Measurements from ENCODE around the gene ANO1.
"Not testable (repeated sequence)": the region's sequence is repeated elsewhere in the genome, so short reads cannot be mapped to it uniquely, and the experiment has no call there.

ANO1 gene

DNA sequence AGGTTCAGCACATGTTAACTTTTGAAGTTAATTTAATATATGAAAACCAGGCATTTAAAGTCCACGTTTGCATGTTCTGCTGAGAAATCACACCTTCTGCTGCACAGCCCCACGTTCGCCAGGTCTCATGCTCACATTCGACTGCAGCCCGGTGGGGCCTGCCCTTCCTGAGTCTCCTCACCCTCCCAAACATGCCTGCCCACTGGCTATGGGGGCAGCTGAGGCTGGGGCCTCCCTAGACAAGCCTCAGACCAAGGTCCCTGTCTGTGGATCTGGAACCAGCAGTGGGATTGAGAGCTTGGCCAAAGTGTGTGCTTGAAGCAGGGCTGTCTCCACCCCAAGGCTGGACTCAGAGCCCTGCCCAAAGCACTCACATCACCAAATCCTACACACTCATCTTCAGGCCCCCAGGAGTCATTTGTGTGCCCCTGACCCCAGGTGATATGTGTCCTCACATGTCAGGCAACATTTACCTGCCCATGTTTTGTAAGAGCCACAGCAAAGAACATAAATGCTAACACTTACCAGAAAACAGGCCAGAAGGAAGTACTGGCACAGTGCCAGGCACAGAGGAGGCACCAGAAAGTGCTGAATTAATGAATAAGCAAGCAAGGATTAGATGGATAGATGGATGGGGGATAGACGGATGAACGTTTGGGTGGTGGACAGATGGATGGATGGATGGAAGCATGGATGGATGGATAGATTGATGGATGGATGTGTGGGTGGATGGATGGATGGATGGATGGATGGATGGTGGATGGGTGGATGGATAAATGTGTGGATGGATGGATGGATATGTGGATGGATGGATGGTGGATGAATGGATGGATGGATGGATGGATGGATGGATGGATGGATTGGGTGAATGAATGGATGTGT is 115.5 kb downstream of the ANO1 start:
- no peak for DNase-seq

DNA sequence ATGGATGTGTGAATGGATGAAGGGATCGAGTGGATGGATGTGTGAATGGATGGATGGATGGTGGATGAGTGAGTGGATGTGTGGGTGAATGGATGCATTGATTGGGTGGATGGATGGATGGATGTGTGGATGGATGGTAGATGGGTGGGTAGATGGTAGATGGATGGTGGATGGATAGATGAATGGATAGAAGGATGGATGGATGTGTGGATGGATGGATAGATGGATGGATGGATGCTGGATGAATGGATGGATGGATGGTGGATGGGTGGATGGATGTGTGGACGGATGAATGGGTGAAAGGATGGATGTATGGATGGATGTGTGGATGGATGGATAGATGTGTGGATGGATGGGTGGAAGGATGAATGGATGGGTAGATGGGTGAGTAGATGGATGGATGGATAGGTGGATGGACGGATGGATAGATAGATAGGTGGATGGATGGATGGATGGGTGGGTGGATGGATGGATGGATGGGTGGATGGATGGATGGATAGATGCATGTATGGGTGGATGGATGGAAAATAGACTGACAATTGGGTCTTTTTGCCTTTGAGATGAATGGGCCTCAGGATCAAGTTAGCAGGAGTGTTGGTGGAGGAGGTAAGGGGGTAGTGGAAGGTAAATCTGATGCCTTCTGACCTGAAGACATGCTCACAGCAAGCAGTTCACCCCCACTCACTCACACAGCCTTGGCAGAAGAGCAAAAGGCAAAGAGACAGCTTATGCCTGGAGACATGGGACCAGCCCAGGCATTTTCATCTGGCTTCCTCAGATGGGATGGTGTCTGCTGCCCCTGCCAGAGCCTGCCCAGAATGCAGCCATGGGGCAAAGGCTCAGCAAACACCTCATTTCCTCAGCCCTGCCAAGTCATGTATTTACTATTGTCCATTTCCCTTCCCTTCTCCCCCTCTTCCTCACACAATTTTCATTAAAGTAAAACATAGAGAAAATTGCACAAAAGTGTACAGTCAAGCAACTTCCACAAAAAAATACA is 117.0 kb downstream of the ANO1 start:
- no peak for DNase-seq

DNA sequence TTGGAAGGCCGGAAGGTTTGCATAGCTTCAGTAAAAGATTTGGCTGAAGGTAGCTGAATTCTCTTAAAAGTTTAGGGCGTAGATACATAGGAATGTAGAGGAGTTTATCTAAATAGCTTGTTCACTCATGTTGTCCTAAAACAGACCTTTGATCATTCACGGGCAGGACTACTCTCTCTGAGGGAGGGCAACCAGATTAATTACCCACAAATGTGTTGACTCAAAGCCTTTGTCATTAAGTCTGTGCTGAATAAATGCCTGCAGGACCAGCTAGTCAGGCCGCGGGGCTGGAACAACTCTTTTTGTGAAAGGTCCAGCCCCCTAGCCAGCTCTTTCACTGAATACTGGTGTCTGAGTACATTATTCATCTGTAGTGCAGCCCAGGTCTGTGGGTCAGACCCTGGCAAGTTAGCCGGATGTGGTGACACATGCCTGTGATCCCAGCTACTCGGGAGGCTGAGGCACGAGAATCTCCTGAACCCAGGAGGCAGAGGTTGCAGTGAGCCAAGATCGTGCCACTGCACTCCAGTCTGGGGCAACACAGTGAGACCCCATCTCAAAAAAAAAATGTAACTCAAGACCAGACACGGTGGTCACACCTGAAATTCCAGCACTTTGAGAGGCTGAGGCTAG is 122.2 kb downstream of the ANO1 start:
- DNase-seq, result no peak

DNA sequence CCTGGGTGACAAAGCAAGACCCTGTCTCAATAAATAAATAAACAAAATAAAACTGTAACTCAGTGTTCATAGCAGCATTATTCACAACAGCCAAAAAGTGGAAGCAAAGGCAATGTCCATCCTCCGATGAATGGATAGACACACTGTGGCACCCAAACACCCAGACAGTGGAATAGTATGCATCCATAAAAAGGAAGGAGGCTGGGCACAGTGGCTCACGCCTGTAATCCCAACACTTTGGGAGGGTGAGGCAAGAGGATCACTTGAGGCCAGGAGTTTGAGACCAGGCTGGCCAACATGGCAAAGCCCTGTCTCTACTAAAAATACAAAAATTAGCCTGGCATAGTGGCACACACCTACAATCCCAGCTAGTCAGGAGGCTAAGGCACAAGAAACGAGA is 122.9 kb downstream of the ANO1 start:
- not testable (repeated sequence) for DNase-seq

DNA sequence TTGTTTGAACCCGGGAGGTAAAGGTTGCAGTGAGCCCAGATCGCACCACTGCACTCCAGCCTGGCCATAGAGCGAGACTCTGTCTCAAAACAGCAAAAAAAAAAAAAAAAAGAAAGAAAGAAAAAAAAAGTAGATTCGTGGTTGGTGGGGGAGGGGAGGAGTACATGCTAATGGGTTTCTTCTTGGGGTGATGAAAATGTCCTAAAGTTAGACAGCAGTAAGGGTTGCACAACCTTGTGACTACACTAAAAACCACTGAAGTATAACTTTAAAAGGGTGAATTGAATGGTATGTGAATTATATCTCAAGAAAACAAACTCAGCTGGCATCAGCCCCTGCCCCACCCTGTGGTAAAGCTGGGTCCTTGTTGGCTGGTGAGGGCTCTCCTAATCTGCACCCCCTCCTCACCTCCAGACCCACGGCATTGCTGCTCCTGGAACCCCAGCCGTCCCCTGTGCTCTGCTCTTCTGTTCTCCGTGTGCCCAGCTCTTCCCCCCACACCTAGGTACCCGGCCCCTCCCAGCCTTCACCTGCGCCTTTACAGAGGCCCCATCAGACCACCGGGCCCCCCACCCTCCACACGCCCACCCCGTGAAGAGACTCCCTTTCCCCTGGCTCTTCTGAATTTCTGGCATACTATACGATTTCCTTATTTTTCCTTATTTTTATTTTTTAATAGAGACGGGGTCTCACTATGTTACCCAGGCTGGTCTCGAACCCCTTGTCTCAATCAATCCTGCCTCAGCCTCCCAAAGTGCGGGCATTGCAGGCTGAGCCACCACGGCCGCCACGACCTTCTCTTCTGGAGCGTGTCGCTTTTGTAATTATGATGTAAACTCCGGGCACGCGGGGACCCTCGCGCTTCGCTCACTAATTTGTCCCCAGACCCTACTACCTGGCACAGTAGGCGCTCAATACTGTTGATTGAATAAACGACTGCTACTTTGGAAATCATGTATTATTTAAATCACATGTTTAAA is 124.1 kb downstream of the ANO1 start:
- DNase-seq, result no peak

DNA sequence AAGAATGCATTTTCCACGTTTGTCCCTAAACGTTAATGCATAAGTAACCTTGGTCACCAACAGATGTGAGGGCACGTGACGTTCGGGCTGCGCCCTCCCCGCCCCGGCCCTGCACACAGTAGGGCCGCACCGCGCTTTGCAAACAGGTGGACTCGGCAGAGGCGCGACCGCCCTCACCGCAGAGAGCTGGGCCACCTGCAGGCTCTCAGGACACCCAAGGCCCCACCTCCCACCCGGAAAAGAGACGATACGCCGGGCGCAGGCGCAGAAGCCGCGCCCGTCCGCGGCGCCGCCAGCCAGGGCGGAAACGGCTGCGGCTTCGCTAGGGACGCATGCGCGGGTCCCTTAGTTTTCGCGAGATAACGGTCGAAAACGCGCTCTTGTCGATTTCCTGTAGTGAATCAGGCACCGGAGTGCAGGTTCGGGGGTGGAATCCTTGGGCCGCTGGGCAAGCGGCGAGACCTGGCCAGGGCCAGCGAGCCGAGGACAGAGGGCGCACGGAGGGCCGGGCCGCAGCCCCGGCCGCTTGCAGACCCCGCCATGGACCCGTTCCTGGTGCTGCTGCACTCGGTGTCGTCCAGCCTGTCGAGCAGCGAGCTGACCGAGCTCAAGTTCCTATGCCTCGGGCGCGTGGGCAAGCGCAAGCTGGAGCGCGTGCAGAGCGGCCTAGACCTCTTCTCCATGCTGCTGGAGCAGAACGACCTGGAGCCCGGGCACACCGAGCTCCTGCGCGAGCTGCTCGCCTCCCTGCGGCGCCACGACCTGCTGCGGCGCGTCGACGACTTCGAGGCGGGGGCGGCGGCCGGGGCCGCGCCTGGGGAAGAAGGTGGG is 125.0 kb downstream of the ANO1 start, which contains the start of gene FADD:
Gene FADD, plus strand, starts transcription at position 377 of the 831 bp plus-strand sequence. Its CDS starts 164 bp downstream, at position 541.
- DNase-seq, result peak; percentile 94

DNA sequence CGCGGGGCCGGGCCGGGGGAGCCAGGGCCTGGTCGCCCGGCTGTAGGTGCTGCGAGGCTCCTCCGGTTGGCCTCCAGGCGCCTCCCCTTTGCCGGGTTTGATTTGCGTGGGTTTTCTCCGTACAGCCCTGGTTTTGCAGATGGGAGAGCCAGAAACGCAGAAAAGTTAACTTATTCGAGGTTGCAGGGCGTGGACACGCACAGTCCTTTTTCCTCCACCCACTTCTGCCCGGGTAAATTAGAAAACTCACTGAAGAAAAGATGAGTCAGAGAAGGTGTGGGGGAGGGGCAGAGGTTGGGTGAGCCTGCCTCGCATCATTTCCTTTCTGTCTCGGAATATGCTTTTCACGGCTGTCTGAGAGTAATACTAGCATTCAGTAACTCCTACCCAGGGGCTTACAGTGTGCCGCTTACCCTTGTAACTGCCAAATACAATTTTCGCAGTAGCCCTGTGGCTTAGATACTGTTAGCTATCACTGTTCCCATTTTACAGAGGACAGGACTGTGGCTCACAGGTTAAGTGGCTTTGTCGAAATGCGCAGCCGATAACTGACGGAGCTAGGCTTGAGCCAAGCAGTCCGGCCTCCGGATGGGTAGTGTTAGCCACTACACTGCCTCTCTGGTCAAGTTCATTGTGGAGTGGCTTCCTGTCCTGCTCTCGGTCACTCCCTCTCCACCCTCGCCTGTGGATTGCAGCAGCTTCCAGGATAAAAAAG is 125.8 kb downstream of the ANO1 start:
- DNase-seq, result peak; percentile 90

DNA sequence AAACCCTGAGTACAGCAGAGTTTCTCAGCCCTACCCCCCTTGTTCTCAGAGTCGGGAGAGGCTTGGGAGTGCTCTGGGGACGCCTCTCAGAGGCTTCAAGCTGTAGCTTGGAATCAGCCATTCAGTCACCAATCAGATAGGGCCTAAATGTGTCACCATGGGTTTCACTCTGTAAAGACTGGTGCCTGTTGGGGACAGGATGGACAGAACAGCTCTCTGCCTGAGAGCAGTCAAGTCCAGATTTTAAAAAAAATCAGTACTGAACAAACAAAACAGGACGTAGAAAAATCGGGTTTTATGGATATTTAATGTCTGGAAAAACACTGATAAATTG is 126.3 kb downstream of the ANO1 start:
- DNase-seq, result peak; percentile 9

DNA sequence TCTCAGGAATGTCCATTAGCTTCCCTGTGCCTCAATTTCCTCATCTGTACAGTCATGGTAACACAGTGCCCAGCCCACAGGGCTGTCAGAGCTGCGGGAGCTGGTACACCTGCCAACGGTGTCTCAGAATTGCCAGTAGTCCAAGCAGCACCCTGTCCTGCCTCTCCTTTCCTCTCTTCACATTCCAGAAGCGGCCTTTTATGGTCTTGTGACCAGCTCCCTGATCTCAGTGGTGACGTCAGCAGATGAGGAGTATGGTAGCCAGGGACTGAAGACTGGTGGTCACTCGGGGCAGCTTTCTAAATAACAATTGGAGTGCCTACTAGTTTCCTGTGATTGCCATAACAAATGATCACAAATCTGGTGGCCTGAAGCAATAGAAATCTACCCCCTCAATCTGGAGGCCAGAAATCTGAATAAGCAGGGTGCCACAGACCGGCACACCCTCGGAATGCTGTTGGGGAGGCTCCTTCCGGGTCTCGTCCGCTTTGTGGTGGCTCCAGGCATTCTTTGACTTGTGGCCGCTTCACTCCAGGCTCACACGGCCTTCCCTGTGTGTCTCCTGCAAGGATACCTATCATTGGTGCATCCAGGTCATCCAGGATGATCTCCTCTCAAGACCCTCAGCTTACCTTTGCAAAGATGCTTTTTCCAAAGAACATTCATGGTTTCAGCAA is 127.1 kb downstream of the ANO1 start:
- no peak for DNase-seq

DNA sequence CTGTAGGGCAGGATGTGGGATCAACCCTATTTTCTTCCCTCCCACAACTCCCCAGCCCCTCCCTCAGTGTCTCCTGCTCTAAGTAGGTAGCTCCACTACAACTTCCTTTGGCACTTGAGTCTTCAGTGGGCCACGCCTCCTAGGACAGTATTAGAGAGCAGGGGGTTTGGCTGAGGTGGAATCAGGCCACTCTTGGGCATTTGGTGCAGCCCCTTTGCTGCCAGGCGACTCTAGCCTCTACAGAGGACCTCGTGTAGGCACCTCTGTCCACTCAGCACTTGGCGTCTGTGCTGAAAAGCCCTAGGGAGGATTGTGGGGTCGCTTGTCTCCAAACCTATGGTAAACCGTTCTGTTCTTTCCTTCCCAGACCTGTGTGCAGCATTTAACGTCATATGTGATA is 127.6 kb downstream of the ANO1 start:
- no peak for DNase-seq

DNA sequence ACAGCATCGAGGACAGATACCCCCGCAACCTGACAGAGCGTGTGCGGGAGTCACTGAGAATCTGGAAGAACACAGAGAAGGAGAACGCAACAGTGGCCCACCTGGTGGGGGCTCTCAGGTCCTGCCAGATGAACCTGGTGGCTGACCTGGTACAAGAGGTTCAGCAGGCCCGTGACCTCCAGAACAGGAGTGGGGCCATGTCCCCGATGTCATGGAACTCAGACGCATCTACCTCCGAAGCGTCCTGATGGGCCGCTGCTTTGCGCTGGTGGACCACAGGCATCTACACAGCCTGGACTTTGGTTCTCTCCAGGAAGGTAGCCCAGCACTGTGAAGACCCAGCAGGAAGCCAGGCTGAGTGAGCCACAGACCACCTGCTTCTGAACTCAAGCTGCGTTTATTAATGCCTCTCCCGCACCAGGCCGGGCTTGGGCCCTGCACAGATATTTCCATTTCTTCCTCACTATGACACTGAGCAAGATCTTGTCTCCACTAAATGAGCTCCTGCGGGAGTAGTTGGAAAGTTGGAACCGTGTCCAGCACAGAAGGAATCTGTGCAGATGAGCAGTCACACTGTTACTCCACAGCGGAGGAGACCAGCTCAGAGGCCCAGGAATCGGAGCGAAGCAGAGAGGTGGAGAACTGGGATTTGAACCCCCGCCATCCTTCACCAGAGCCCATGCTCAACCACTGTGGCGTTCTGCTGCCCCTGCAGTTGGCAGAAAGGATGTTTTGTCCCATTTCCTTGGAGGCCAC is 128.3 kb downstream of the ANO1 start:
- no peak for DNase-seq

DNA sequence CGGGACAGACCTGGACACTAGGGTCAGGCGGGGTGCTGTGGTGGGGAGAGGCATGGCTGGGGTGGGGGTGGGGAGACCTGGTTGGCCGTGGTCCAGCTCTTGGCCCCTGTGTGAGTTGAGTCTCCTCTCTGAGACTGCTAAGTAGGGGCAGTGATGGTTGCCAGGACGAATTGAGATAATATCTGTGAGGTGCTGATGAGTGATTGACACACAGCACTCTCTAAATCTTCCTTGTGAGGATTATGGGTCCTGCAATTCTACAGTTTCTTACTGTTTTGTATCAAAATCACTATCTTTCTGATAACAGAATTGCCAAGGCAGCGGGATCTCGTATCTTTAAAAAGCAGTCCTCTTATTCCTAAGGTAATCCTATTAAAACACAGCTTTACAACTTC is 128.9 kb downstream of the ANO1 start:
- DNase-seq, result no peak

DNA sequence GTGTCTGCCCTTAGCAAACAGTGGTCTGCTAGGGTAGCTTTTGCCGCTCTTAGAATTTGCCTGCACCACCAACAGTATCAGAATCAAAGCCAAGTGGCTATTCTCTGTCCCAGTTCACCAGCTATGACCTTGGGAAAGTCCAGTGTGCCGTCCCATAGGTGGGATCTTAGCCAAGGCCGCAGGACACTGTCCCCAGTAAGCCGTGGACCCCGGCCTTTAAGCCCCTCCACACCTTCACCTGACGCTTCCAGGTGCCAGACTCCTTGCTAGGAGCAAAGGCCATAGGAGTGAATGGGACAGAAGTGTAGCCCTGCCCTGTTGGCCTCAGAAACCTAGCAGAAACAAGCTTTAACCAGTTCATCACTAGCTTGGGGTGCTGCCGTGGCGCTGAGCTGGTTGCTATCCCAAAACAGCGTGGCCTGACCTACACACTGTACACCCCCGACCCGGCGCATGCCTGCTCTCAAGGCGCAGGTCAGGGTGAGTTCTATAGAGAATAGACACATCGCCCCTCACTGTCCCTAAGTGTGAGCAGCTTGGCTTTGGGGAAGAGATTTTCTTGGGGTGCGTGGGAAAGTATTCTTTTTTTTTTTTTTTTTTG is 129.5 kb downstream of the ANO1 start:
- DNase-seq, result no peak

DNA sequence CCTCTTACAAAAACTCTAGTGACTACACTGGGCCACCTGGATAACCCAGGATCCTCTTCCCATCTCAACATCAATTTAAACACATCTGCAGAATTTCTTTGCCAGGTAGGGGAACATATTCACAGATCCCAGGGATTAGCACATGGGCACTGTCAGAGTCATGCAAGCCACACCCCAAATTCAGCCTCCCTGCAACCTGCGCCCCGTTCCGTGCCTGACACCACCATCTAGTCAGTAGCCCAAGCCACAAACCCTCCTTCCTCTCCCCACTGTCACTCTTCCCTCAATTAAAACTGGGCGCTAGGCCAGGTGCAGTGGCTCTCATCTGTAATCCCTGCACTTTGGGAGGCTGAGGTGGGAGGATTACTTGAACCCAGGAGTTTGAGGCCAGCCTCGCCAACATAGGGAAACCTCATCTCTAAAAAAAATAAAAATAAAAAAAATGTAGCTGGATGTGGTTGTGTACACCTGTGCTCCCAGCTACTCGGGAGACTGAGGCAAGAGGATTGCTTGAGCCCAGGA is 131.3 kb downstream of the ANO1 start:
- DNase-seq, result no peak

DNA sequence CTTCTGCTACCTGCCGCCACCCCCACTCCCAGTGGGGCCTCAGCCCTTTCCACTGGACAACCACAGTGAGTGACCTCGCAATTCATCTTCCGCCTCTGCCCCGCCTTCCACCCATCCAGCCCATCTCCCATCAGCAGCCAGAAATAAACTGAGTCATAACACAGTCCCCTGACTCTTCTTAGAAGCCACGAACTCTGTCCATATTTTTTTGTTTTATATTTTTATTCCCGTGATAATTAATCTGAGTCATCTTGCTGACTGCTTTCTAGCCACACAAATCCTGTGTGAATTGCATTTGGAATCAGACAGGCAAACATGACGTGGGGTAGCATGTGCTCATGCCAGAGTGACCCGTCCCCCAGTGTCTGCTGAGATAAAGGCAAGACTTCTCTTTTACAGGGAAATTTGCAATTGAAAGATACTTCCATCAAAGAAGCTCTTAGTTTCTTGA is 132.0 kb downstream of the ANO1 start:
- DNase-seq, result no peak

DNA sequence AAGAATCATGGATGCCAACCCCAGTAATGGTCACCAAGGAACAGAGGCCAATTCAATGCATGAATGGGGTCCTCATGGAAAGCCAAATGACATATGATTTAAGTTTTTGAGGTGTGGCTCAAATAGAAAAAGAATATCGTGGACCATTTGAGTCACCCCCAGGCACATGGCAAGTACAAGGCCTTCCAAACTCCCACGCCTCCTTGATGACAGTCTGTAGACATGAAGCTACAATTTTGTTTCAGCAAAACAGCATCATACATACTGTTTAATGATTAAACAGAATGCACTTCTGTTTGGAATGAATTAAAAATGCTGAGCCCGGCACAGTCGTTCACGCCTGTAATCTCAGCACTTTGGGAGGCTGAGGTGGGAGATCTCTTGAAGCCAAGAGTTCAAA is 132.4 kb downstream of the ANO1 start:
- DNase-seq, result no peak

DNA sequence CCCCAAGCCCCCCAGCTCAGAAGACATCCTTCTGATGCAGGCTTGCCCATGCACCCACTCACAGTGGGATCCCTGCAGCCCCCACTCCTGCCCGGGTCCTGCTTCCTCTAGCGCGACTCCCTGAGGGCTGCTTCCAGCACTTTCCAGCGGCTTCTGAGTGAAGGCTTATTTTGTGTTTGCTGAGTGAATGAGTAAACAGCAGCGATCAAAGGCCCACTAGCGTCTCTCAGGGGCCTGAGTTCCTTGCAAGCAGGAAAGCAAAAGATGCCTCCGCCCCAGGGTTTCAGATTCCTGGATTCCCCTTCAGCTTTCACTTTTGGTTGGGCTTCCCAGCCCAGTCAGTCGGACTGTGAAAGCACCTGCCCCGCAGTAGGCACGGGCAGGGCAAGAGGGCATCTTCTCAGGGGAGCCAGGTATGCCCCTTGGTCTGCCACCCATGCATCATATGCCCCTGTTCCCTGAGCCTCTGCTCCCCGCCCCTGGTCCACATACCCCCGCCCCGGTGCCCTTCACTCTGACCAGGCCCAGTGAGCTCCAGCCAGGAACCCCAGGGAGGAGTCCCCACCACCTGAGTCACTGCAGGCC is 134.2 kb downstream of the ANO1 start:
- DNase-seq, result no peak

DNA sequence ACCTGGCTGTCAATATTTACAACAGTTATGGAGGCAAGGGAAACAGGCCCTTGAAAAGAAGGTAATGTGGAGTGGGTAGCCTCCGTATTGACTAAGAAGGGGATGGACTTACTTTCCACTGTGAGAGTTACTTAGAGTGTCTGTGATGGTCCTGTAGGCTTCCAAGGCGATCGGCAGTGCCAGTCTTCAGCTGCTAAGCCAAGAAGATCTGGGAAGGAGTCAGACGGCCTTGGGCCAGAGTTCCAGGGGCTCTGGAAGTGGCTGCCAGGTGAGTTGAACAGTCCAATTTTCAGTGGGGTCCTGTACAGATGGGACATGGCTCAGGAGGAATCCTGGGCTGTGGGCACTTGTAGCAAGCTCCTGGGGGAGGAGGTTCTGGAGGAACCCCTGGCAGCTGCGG is 139.3 kb downstream of the ANO1 start:
- DNase-seq, result not testable (repeated sequence)
